Thoracic aorta (tissue), 2 donors: ENCODE data around the gene GRB10. TPM values are rescaled to one million over a fixed set of nuclear protein-coding genes. Genes with fewer than 3 reads are reported as not detected.

Experiments used
- ATAC-seq: fragments of 150-250 bp; one replicate; pipeline ENCODE4 v1.8.0; 2017; ENCODE audit warnings: low read depth; ENCODE audit not compliant: insufficient number of reproducible peaks, low FRiP score
- DNase-seq: peaks from one replicate; pipeline ENCODE4 v3.0.0-alpha.2; 2020; ENCODE audit warnings: low spot score
- H3K27ac ChIP-seq, 2 donors: fragments of 200-600 bp; sonication (generic); 1 replicate in 1 of 2; 2 replicates in 1 of 2; pipeline ENCODE4 v1.5.1; 2016; ENCODE audit warnings: mild to moderate bottlenecking in 2 of 2, moderate library complexity in 2 of 2
- H3K27me3 ChIP-seq: fragments of 200-600 bp; sonication (generic); replicated peaks from 2 replicates; pipeline ENCODE4 v1.6.0; 2016; ENCODE audit warnings: mild to moderate bottlenecking; ENCODE audit not compliant: insufficient read depth
- H3K36me3 ChIP-seq: fragments of 200-600 bp; sonication (generic); one replicate; pipeline ENCODE4 v1.5.1; 2016
- H3K4me1 ChIP-seq, 2 donors: fragments of 200-600 bp; sonication (generic); 1 replicate in 1 of 2; 2 replicates in 1 of 2; pipeline versions ENCODE4 v1.5.1 to v1.6.0; 2016; ENCODE audit warnings: low read depth in 2 of 2, mild to moderate bottlenecking in 1 of 2; ENCODE audit not compliant: control insufficient read depth in 1 of 2
- H3K4me3 ChIP-seq: fragments of 200-600 bp; sonication (generic); 2 replicates; pipeline ENCODE4 v1.5.1; 2016; ENCODE audit warnings: mild to moderate bottlenecking
- H3K9me3 ChIP-seq: fragments of 200-600 bp; sonication (generic); 2 replicates; pipeline ENCODE4 v1.5.1; 2016
- CTCF ChIP-seq: fragments of 200-600 bp; sonication (generic); IDR thresholded peaks from one replicate; pipeline ENCODE4 v1.5.1; 2019; ENCODE audit warnings: antibody characterized with exemption
- total RNA-seq, 2 donors: library from RNA; depleted of rRNA; stranded (reverse); fragments of >200 nt; gene quantifications; one replicate each; pipeline versions ENCODE4 v1.1.0 to v1.2.3, GENCODE V29; 2016

Gene GRB10
- total RNA-seq, 2 donors from 2014 or later: 59.2 to 104 TPM

DNA sequence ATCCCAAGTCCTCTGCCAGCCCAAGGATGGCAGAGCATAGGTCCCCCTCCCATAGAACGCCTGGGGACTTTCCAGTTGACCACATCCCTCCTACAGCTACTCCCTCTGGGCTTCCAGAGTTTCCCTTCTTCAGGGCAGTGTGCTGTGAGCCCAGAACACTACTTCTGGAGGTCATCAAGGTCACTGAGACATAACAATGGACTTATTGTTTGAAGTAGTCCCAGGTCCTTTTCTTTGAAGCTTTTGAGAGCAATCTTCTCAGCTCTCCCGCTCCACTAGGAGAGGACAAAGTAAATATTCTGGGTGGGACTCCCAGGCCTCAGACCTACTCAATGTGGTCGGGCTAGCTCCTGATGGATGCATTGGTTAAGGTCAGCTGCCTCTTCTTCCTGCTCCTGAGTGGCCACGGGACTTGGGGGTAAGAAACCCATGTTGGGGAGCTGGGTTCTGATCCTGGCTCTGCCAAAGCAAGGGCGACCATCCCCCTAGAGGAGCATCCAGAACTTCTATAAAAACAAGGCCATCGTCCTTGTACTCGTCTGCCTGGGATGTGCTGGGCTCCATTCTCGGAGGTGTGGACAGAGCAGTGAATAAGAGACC is 134.0 kb downstream of the GRB10 start:
- no peak overlapping the region for H3K27ac ChIP-seq
- DNase-seq: no peak
- H3K4me3 ChIP-seq: no peak overlapping the region
- ATAC-seq: no peak
- TF ChIP-seq CTCF: no peak
- H3K4me1 ChIP-seq: peaks cover 3 to 21% of the 10 kb centered on the region in 2 donors
- no peaks in the 10 kb centered on the region for H3K9me3 ChIP-seq
- no peaks in the 10 kb centered on the region for H3K36me3 ChIP-seq
- no peaks in the 10 kb centered on the region for H3K27me3 ChIP-seq

DNA sequence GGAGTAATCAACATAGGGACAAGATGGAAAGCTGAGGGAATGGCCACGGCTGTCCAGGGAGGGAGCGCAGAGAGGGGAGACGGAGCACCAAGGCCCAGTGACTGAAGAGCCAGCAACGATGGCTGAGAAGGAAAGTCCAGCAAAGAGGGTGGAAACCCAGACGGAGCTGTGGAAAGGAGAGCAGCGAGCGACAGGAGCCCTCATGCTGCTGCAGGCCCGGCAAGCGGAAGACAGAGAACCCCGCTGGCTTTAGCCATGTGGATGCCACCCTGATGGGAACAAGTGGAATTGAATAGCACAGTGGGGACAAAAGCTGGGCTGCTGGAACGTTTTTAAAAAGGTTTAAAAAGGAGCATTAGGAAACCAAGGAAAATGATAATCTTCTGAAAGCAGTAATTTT is 134.6 kb downstream of the GRB10 start:
- Histone ChIP-seq H3K36me3 (no peaks in the 10 kb centered on the region), H3K4me3 (no peak overlapping the region), H3K27me3 (no peaks in the 10 kb centered on the region), H3K27ac (no peak overlapping the region), H3K4me1 (peaks cover 0 to 15% of the 10 kb centered on the region in 2 donors), H3K9me3 (no peaks in the 10 kb centered on the region)
- ATAC-seq (no peak), DNase-seq (no peak)
- TF ChIP-seq CTCF: no peak

- no peak for ATAC-seq
Observed at GRCh38 chr7:50647286-50647980, 135.3 kb downstream of the GRB10 start.

GRCh38 chr7:50646069-50646468 is 136.6 kb downstream of the GRB10 start:
- Histone ChIP-seq H3K4me3 (no peak overlapping the region), H3K36me3 (no peaks in the 10 kb centered on the region), H3K27ac (no peak overlapping the region), H3K4me1 (peaks cover 0 to 12% of the 10 kb centered on the region in 2 donors), H3K27me3 (no peaks in the 10 kb centered on the region), H3K9me3 (no peaks in the 10 kb centered on the region)
- TF ChIP-seq CTCF: no peak
- no peak for DNase-seq
- no peak for ATAC-seq

More at GRCh38 chr7:50647286-50647980, 135.3 kb downstream of the GRB10 start:
- no peak overlapping the region for H3K27ac ChIP-seq
- H3K9me3 ChIP-seq: no peaks in the 10 kb centered on the region
- H3K4me1 ChIP-seq: peaks cover 0 to 12% of the 10 kb centered on the region in 2 donors
- DNase-seq: no peak
- no peak overlapping the region for H3K4me3 ChIP-seq
- TF ChIP-seq CTCF: no peak
- H3K27me3 ChIP-seq: no peaks in the 10 kb centered on the region
- no peaks in the 10 kb centered on the region for H3K36me3 ChIP-seq

DNA sequence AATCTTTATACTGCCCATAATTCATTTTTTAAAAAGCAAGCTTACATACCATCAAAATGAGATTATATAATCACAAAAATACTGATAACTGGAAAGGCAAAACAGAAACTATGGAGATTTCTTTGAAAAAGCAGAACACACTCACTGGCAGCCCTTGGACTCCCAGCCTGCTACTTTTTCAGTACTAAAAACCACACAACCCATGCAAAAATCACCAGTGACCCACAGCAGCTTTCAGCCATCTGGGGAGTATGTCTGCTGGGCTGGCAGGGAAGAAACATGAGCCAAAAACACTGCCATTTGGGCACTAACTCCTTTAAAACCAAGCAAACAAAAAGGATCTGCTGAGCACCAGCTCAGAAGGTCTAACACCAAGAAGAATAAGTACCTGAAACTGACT is 137.5 kb downstream of the GRB10 start:
- Histone ChIP-seq H3K27ac (no peak overlapping the region), H3K36me3 (no peaks in the 10 kb centered on the region), H3K9me3 (no peaks in the 10 kb centered on the region), H3K4me1 (peaks cover 0 to 12% of the 10 kb centered on the region in 2 donors), H3K4me3 (no peak overlapping the region), H3K27me3 (no peaks in the 10 kb centered on the region)
- ATAC-seq: no peak
- no peak for DNase-seq
- no peak for TF ChIP-seq CTCF
